Calu3 (cell line): ENCODE data around the gene ENTPD2. TPM values are rescaled to one million over a fixed set of nuclear protein-coding genes. Genes with fewer than 3 reads are reported as not detected.

Source experiments
- BruUV-seq: library from RNA; stranded (reverse); fragments of 400-500 nt; replicated peaks from 2 replicates; lab custom pipeline; 2021; lab: Mats Ljungman, UMichigan
- CTCF ChIA-PET: fragments of 300-600 bp; sonication (Branson Sonifier 250); formaldehyde crosslinking; loops from one replicate; lab custom pipeline; 2022; ENCODE audit warnings: antibody characterized with exemption; lab: Charles Lee
- DNase-seq: peaks from one replicate; pipeline ENCODE4 v3.0.0; 2022
- H3K27ac Mint-ChIP-seq: one replicate; pipeline ENCODE4 v1.8.0; 2022; ENCODE audit warnings: mixed read lengths; ENCODE audit not compliant: unreplicated experiment
- H3K27me3 Mint-ChIP-seq: one replicate; pipeline ENCODE4 v1.8.0; 2022; ENCODE audit warnings: mixed read lengths; ENCODE audit not compliant: unreplicated experiment
- H3K36me3 Mint-ChIP-seq: one replicate; pipeline ENCODE4 v1.8.0; 2022; ENCODE audit warnings: mild to moderate bottlenecking, moderate library complexity, mixed read lengths; ENCODE audit not compliant: insufficient read depth, unreplicated experiment
- H3K4me1 Mint-ChIP-seq: one replicate; pipeline ENCODE4 v1.8.0; 2022; ENCODE audit warnings: mild to moderate bottlenecking, low read depth, mixed read lengths; ENCODE audit not compliant: unreplicated experiment
- H3K4me3 Mint-ChIP-seq: one replicate; pipeline ENCODE4 v1.8.0; 2022; ENCODE audit warnings: mild to moderate bottlenecking, low read depth, moderate library complexity, mixed read lengths; ENCODE audit not compliant: unreplicated experiment
- H3K9me3 Mint-ChIP-seq: one replicate; pipeline ENCODE4 v1.8.0; 2022; ENCODE audit warnings: low read depth, mixed read lengths; ENCODE audit not compliant: unreplicated experiment
- CTCF ChIP-seq: fragments of 200-600 bp; IDR thresholded peaks from one replicate; pipeline ENCODE4 v1.8.0; 2022; ENCODE audit warnings: antibody characterized with exemption; ENCODE audit not compliant: unreplicated experiment
- intact Hi-C: fragments of 100-400 bp; cut with micrococcal nuclease; formaldehyde crosslinking; loops from one replicate; pipeline ENCODE4 v1.10.0; 2022; ENCODE audit not compliant: unreplicated experiment
- total RNA-seq: library from RNA; stranded (reverse); gene quantifications from 2 replicates; pipeline ENCODE4 v1.2.3, GENCODE V29; 2022

ENTPD2 gene
- total RNA-seq, 1 experiment from 2014 or later = 3.8 TPM

DNA sequence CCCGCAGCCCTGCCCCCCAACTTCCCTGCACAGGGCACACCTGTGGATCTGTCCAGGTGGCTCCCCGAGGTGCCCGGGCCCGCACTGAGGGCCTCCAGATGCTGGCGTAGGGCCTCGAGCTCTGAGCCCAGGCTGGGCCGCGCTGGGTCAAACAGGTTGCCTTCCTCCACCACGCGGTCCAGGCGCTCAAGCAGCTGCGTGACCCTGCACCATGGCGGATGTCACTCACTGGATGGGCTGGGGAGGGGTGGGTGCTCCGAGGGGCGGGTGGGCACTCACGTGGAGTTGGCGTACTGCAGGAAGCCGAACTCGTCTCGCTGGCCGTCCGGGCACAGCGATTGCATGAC lies 31.2 kb downstream of the ENTPD2 start:
- TF ChIP-seq CTCF = no peak

DNA sequence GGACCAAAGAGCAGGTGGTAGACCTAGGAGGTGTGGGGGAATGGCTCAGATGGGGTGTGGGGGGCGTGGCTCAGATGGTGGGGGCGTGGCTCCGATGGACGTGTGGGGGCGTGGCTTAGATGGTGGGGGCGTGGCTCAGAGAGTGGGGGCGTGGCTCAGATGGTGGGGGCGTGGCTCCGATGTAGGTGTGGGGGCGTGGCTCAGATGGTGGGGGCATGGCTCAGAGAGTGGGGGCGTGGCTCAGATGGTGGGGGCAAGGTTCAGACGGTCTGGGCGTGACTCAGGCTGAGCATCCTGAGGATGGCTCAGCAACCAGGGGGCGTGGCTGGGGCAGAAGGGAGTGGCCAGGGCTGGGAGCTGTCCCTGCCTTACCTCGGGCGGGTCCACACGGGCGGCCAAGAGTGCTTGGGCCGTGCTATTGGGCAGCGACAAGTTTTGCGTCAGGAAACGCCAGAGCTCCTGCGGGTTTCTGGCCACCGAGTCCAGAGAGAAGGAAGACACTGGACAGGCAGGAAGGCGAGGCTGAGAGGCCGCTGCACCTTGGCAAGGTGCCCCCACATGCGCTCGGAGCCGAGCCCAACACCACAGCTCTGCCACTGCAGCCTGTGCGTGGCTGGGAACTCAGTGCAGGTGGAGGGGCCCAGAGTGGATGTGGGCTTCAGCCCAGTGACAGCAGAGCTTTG lies 31.7 kb downstream of the ENTPD2 start:
- Mint-ChIP-seq H3K9me3 (no peaks in the 10 kb centered on the region), H3K4me3 (no peak overlapping the region), H3K4me1 (no peaks in the 10 kb centered on the region), H3K27ac (peak overlapping the region; percentile 58), H3K27me3 (no peaks in the 10 kb centered on the region), H3K36me3 (peaks cover 17% of the 10 kb centered on the region)
- TF ChIP-seq CTCF = no peak
- CTCF ChIA-PET = interaction anchor here (0.6 kb wide), 1 partner anchor 54 kb away, joined by 8 read pairs; no protein-coding TSS in a partner anchor
- intact Hi-C loops = no loop called here
- DNase-seq = peak; percentile 71
- BruUV-seq = no TSS peak

More for the DNA sequence above, 31.2 kb downstream of the ENTPD2 start:
- Mint-ChIP-seq H3K27me3 (no peaks in the 10 kb centered on the region), H3K4me1 (no peaks in the 10 kb centered on the region), H3K27ac (no peak overlapping the region), H3K9me3 (no peaks in the 10 kb centered on the region), H3K36me3 (peaks cover 23% of the 10 kb centered on the region), H3K4me3 (no peak overlapping the region)
- no peak for DNase-seq
- CTCF ChIA-PET = no interaction called here
- intact Hi-C loops = no loop called here
- no TSS peak for BruUV-seq

GRCh38 chr9:137021568-137021978 lies 32.3 kb downstream of the ENTPD2 start:
- no peak for TF ChIP-seq CTCF
- DNase-seq = no peak
- Mint-ChIP-seq H3K4me1 (no peaks in the 10 kb centered on the region), H3K36me3 (peaks cover 17% of the 10 kb centered on the region), H3K4me3 (no peak overlapping the region), H3K9me3 (no peaks in the 10 kb centered on the region), H3K27me3 (no peaks in the 10 kb centered on the region), H3K27ac (peak overlapping the region; percentile 58)
- CTCF ChIA-PET = interaction anchor here (0.6 kb wide), 1 partner anchor 54 kb away, joined by 8 read pairs; no protein-coding TSS in a partner anchor
- BruUV-seq = no TSS peak
- intact Hi-C loops = no loop called here

DNA sequence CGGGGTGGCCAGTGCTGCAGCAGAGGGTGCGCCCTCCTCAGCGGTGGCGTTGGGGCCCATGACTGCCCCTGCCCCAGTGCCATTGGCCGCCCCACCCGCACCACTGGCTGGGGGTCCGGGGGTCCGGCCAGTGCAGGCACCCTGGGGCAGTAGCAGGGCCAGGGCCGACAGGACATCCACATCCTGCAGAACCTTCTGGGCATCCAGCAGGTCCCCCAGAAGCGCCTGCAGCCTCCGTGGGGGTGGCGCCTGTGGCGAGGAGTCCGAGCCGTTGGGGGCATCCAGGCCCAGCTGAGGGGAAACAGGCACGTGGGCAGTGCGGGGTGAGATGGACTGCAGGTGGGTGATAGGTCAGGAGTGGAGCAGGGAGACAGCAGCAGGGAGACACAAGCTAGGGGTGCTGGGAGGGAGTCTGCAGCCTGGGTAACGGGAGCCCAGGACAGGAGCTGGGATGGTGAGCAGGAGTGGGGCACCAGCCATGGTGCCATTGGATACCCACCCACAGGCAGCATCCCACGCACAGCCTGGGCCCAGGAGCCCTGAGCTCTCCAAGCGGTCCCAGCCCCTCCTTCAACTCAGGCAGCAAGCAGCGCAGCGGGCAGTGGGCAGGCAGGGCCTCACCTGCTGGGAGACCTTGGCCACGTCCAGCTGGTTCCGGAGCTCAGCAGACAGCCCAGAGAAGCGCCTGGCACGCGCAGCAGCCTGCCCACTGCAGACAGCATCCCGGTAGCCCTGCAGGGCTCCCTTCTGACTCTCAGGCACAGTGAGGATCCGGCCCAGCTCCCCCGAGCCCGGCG lies 32.9 kb downstream of the ENTPD2 start:
- H3K4me3 Mint-ChIP-seq = no peak overlapping the region
- no peak for TF ChIP-seq CTCF
- H3K4me1 Mint-ChIP-seq = no peaks in the 10 kb centered on the region
- DNase-seq = no peak
- H3K36me3 Mint-ChIP-seq = peaks cover 17% of the 10 kb centered on the region
- no peaks in the 10 kb centered on the region for H3K27me3 Mint-ChIP-seq
- no peak overlapping the region for H3K27ac Mint-ChIP-seq
- intact Hi-C loops = no loop called here
- H3K9me3 Mint-ChIP-seq = no peaks in the 10 kb centered on the region
- BruUV-seq = no TSS peak
- CTCF ChIA-PET = interaction anchor here (0.6 kb wide), 1 partner anchor 53 kb away, joined by 8 read pairs; no protein-coding TSS in a partner anchor
